Stimulated activated CD4-positive, alpha-beta T cell treated with anti-CD3 and anti-CD28 coated beads, TNF-alpha, amount 100 ng/mL, for 48 hours (primary cell): ENCODE measurements around the gene NTM.

Experiments
- DNase-seq, 3 donors: peaks; one replicate each; pipeline ENCODE4 v3.0.0-alpha.2; 2020; ENCODE audit warnings: low read depth in 3 of 3

Gene NTM

GRCh38 chr11:132112846-132113245 lies 742.4 kb downstream of the NTM start:
- DNase-seq: no peak

GRCh38 chr11:132114185-132114584 lies 743.8 kb downstream of the NTM start:
- DNase-seq: no peak

- DNase-seq: no peak
Observed at GRCh38 chr11:132114743-132115142, 744.3 kb downstream of the NTM start.

- no peak for DNase-seq
Observed at GRCh38 chr11:132115454-132115853, 745.0 kb downstream of the NTM start.

GRCh38 chr11:132116516-132116915 lies 746.1 kb downstream of the NTM start:
- DNase-seq: no peak

- no peak for DNase-seq
Observed at GRCh38 chr11:132118661-132119060, 748.2 kb downstream of the NTM start.

- DNase-seq: no peak
Observed at GRCh38 chr11:132119573-132119972, 749.2 kb downstream of the NTM start.

- no peak for DNase-seq
Observed at GRCh38 chr11:132122735-132123134, 752.3 kb downstream of the NTM start.

GRCh38 chr11:132123449-132123848 lies 753.0 kb downstream of the NTM start:
- no peak for DNase-seq

- no peak for DNase-seq
Observed at GRCh38 chr11:132123854-132124835, 753.7 kb downstream of the NTM start.

GRCh38 chr11:132125988-132126871 lies 755.8 kb downstream of the NTM start:
- no peak for DNase-seq

- no peak for DNase-seq
Observed at GRCh38 chr11:132126973-132127899, 756.8 kb downstream of the NTM start.

- no peak for DNase-seq
Observed at GRCh38 chr11:132127900-132128288, 757.5 kb downstream of the NTM start.

GRCh38 chr11:132131047-132131446 lies 760.6 kb downstream of the NTM start:
- DNase-seq: no peak

- no peak for DNase-seq
Observed at GRCh38 chr11:132131961-132132360, 761.5 kb downstream of the NTM start.

- DNase-seq: no peak
Observed at GRCh38 chr11:132134322-132134721, 763.9 kb downstream of the NTM start.

GRCh38 chr11:132137289-132137980 lies 767.0 kb downstream of the NTM start:
- no peak for DNase-seq

- no peak for DNase-seq
Observed at GRCh38 chr11:132137981-132138313, 767.5 kb downstream of the NTM start.

- DNase-seq: no peak
Observed at GRCh38 chr11:132139181-132139580, 768.8 kb downstream of the NTM start.

GRCh38 chr11:132140056-132140455 lies 769.6 kb downstream of the NTM start:
- no peak for DNase-seq

- no peak for DNase-seq
Observed at GRCh38 chr11:132142121-132142520, 771.7 kb downstream of the NTM start.
